Central memory CD8-positive, alpha-beta T cell (primary cell): Measurements from ENCODE around the gene GREB1L.
"Not testable (repeated sequence)": the region's sequence is repeated elsewhere in the genome, so short reads cannot be mapped to it uniquely, and the experiment has no call there.

Experiments
- ATAC-seq: fragments of 150-1000 bp; cut with Tn5 transposase; replicated peaks from 2 replicates; pipeline ENCODE4 v1.10.0; 2022; ENCODE audit warnings: mild to moderate bottlenecking, moderate FRiP score, moderate number of reproducible peaks; ENCODE audit not compliant: poor library complexity, severe bottlenecking; ENCODE audit errors: extremely low read depth
- DNase-seq, 2 donors: peaks; one replicate each; pipeline ENCODE4 v3.0.0; 2021; ENCODE audit warnings: low spot score in 2 of 2
- H3K27ac Mint-ChIP-seq: one replicate; pipeline ENCODE4 v1.8.0; 2022; ENCODE audit warnings: low read depth, mild to moderate bottlenecking, moderate library complexity, mixed read lengths
- H3K27me3 Mint-ChIP-seq: one replicate; pipeline ENCODE4 v1.8.0; 2022; ENCODE audit warnings: mixed read lengths
- H3K36me3 Mint-ChIP-seq: one replicate; pipeline ENCODE4 v1.8.0; 2022; ENCODE audit warnings: mild to moderate bottlenecking, moderate library complexity, mixed read lengths; ENCODE audit not compliant: insufficient read depth
- H3K4me1 Mint-ChIP-seq: one replicate; pipeline ENCODE4 v1.8.0; 2022; ENCODE audit warnings: mixed read lengths
- H3K4me3 Mint-ChIP-seq: one replicate; pipeline ENCODE4 v1.8.0; 2022; ENCODE audit warnings: mild to moderate bottlenecking, moderate library complexity, mixed read lengths
- H3K9me3 Mint-ChIP-seq: one replicate; pipeline ENCODE4 v1.8.0; 2022; ENCODE audit warnings: mixed read lengths

The GREB1L gene

GRCh38 chr18:21362831-21363230 lies 120.8 kb downstream of the GREB1L start:
- peaks cover 39% of the 10 kb centered on the region for H3K27me3 Mint-ChIP-seq
- no peaks in the 10 kb centered on the region for H3K36me3 Mint-ChIP-seq
- no peaks in the 10 kb centered on the region for H3K9me3 Mint-ChIP-seq
- no peak for DNase-seq
- no peaks in the 10 kb centered on the region for H3K4me1 Mint-ChIP-seq
- ATAC-seq = no peak
- no peak overlapping the region for H3K27ac Mint-ChIP-seq
- H3K4me3 Mint-ChIP-seq = no peak overlapping the region

GRCh38 chr18:21363348-21363747 lies 121.3 kb downstream of the GREB1L start:
- Mint-ChIP-seq H3K27ac (no peak overlapping the region), H3K27me3 (peaks cover 39% of the 10 kb centered on the region)
- no peak for DNase-seq

GRCh38 chr18:21364471-21364870 lies 122.4 kb downstream of the GREB1L start:
- Mint-ChIP-seq H3K27ac (no peak overlapping the region), H3K9me3 (no peaks in the 10 kb centered on the region), H3K4me1 (no peaks in the 10 kb centered on the region), H3K27me3 (peaks cover 37% of the 10 kb centered on the region), H3K4me3 (no peak overlapping the region), H3K36me3 (no peaks in the 10 kb centered on the region)
- DNase-seq = no peak
- ATAC-seq = no peak

More at GRCh38 chr18:21363348-21363747, 121.3 kb downstream of the GREB1L start:
- Mint-ChIP-seq H3K36me3 (no peaks in the 10 kb centered on the region), H3K4me1 (no peaks in the 10 kb centered on the region), H3K9me3 (no peaks in the 10 kb centered on the region), H3K4me3 (no peak overlapping the region)
- no peak for ATAC-seq

- H3K9me3 Mint-ChIP-seq = no peaks in the 10 kb centered on the region
- H3K36me3 Mint-ChIP-seq = no peaks in the 10 kb centered on the region
- H3K27ac Mint-ChIP-seq = no peak overlapping the region
- H3K27me3 Mint-ChIP-seq = peaks cover 12% of the 10 kb centered on the region
- no peak for ATAC-seq
- no peak for DNase-seq
- no peaks in the 10 kb centered on the region for H3K4me1 Mint-ChIP-seq
- H3K4me3 Mint-ChIP-seq = no peak overlapping the region
Observed at GRCh38 chr18:21366896-21367295, 124.9 kb downstream of the GREB1L start.

- no peaks in the 10 kb centered on the region for H3K36me3 Mint-ChIP-seq
- no peak overlapping the region for H3K4me3 Mint-ChIP-seq
- no peaks in the 10 kb centered on the region for H3K9me3 Mint-ChIP-seq
- peaks cover 21% of the 10 kb centered on the region for H3K27me3 Mint-ChIP-seq
- no peaks in the 10 kb centered on the region for H3K4me1 Mint-ChIP-seq
- ATAC-seq = no peak
- no peak for DNase-seq
- H3K27ac Mint-ChIP-seq = no peak overlapping the region
Observed at GRCh38 chr18:21369146-21369545, 127.1 kb downstream of the GREB1L start.

GRCh38 chr18:21369597-21369996 lies 127.6 kb downstream of the GREB1L start:
- ATAC-seq, H3K9me3 Mint-ChIP-seq, H3K36me3 Mint-ChIP-seq, DNase-seq, H3K4me1 Mint-ChIP-seq, H3K4me3 Mint-ChIP-seq, H3K27ac Mint-ChIP-seq: not testable (repeated sequence)
- peaks cover 21% of the 10 kb centered on the region for H3K27me3 Mint-ChIP-seq

GRCh38 chr18:21383031-21383430 lies 141.0 kb downstream of the GREB1L start:
- ATAC-seq (no peak), DNase-seq (no peak)
- Mint-ChIP-seq H3K27me3 (no peaks in the 10 kb centered on the region), H3K36me3 (no peaks in the 10 kb centered on the region), H3K4me1 (no peaks in the 10 kb centered on the region), H3K27ac (no peak overlapping the region), H3K9me3 (no peaks in the 10 kb centered on the region), H3K4me3 (no peak overlapping the region)

- H3K36me3 Mint-ChIP-seq = no peaks in the 10 kb centered on the region
- H3K4me3 Mint-ChIP-seq = no peak overlapping the region
- H3K4me1 Mint-ChIP-seq = no peaks in the 10 kb centered on the region
- peaks cover 15% of the 10 kb centered on the region for H3K27me3 Mint-ChIP-seq
- H3K27ac Mint-ChIP-seq = no peak overlapping the region
- H3K9me3 Mint-ChIP-seq = no peaks in the 10 kb centered on the region
- no peak for ATAC-seq
- DNase-seq = no peak
Observed at GRCh38 chr18:21386523-21387240, 144.7 kb downstream of the GREB1L start.

- no peak for ATAC-seq
- DNase-seq = no peak
- no peaks in the 10 kb centered on the region for H3K4me1 Mint-ChIP-seq
- no peaks in the 10 kb centered on the region for H3K9me3 Mint-ChIP-seq
- H3K27me3 Mint-ChIP-seq = peaks cover 15% of the 10 kb centered on the region
- no peaks in the 10 kb centered on the region for H3K36me3 Mint-ChIP-seq
- no peak overlapping the region for H3K4me3 Mint-ChIP-seq
- no peak overlapping the region for H3K27ac Mint-ChIP-seq
Observed at GRCh38 chr18:21387886-21388285, 145.9 kb downstream of the GREB1L start.

GRCh38 chr18:21389283-21389682 lies 147.3 kb downstream of the GREB1L start:
- H3K36me3 Mint-ChIP-seq = no peaks in the 10 kb centered on the region
- ATAC-seq (no peak), DNase-seq (no peak)
- no peaks in the 10 kb centered on the region for H3K4me1 Mint-ChIP-seq
- no peak overlapping the region for H3K27ac Mint-ChIP-seq
- H3K27me3 Mint-ChIP-seq = peaks cover 15% of the 10 kb centered on the region
- no peak overlapping the region for H3K4me3 Mint-ChIP-seq
- H3K9me3 Mint-ChIP-seq = no peaks in the 10 kb centered on the region

- no peak overlapping the region for H3K4me3 Mint-ChIP-seq
- DNase-seq = no peak
- H3K36me3 Mint-ChIP-seq = no peaks in the 10 kb centered on the region
- no peaks in the 10 kb centered on the region for H3K9me3 Mint-ChIP-seq
- H3K27ac Mint-ChIP-seq = no peak overlapping the region
- peaks cover 15% of the 10 kb centered on the region for H3K27me3 Mint-ChIP-seq
- ATAC-seq = no peak
- no peaks in the 10 kb centered on the region for H3K4me1 Mint-ChIP-seq
Observed at GRCh38 chr18:21389903-21390302, 147.9 kb downstream of the GREB1L start.

- no peaks in the 10 kb centered on the region for H3K4me1 Mint-ChIP-seq
- peaks cover 15% of the 10 kb centered on the region for H3K27me3 Mint-ChIP-seq
- H3K27ac Mint-ChIP-seq = no peak overlapping the region
- DNase-seq (no peak), ATAC-seq (no peak)
- H3K4me3 Mint-ChIP-seq = no peak overlapping the region
- H3K36me3 Mint-ChIP-seq = no peaks in the 10 kb centered on the region
- no peaks in the 10 kb centered on the region for H3K9me3 Mint-ChIP-seq
Observed at GRCh38 chr18:21391074-21391673, 149.1 kb downstream of the GREB1L start.

- Mint-ChIP-seq H3K9me3 (no peaks in the 10 kb centered on the region), H3K36me3 (no peaks in the 10 kb centered on the region), H3K4me1 (no peaks in the 10 kb centered on the region), H3K4me3 (no peak overlapping the region), H3K27me3 (peaks cover 14% of the 10 kb centered on the region), H3K27ac (no peak overlapping the region)
- ATAC-seq = no peak
- no peak for DNase-seq
Observed at GRCh38 chr18:21393986-21394385, 152.0 kb downstream of the GREB1L start.
